ENCODE measurements around the gene PGBD5.

The PGBD5 gene

GRCh38 chr1:230429067-230429735, 3.1 kb upstream of the PGBD5 start:
- Histone ChIP-seq H3K27ac (no peak overlapping the region), H3K36me3 (replicated peaks) (no peaks in the 10 kb centered on the region), H3K4me3 (ENCODE audit: low read depth, low read length) (no peak overlapping the region), H3K27me3 (replicated peaks) (peaks cover 19% of the 10 kb centered on the region)
- no peak for TF ChIP-seq CTCF (IDR thresholded peaks at IDR 0.05; ENCODE audit: low read depth, low read length, missing control alignments)
- in situ Hi-C loops (cut with HindIII; ENCODE audit: low pct_ligation_motif_present, low sequenced_read_pairs): no loop called here
- DNase-seq: no peak

- Histone ChIP-seq H3K36me3 (replicated peaks) (no peaks in the 10 kb centered on the region), H3K27ac (no peak overlapping the region), H3K4me3 (ENCODE audit: low read depth, low read length) (no peak overlapping the region), H3K27me3 (replicated peaks) (peaks cover 31% of the 10 kb centered on the region)
- TF ChIP-seq CTCF (IDR thresholded peaks at IDR 0.05; ENCODE audit: low read depth, low read length, missing control alignments): no peak
- in situ Hi-C loops (cut with HindIII; ENCODE audit: low pct_ligation_motif_present, low sequenced_read_pairs): no loop called here
- no peak for DNase-seq
Measured at GRCh38 chr1:230427981-230428380, 1.8 kb upstream of the PGBD5 start.

- no peak for TF ChIP-seq CTCF (IDR thresholded peaks at IDR 0.05; ENCODE audit: low read depth, low read length, missing control alignments)
- H3K36me3 ChIP-seq (replicated peaks): no peaks in the 10 kb centered on the region
- no peak overlapping the region for H3K27ac ChIP-seq
- in situ Hi-C loops (cut with HindIII; ENCODE audit: low pct_ligation_motif_present, low sequenced_read_pairs): no loop called here
- peaks cover 37% of the 10 kb centered on the region for H3K27me3 ChIP-seq (replicated peaks)
- no peak for DNase-seq
- H3K4me3 ChIP-seq (ENCODE audit: low read depth, low read length): no peak overlapping the region
Measured at GRCh38 chr1:230427094-230427876, 1.2 kb upstream of the PGBD5 start.

- Histone ChIP-seq H3K27ac (no peak overlapping the region), H3K36me3 (replicated peaks) (no peaks in the 10 kb centered on the region), H3K4me3 (ENCODE audit: low read depth, low read length) (peak overlapping the region; percentile 38), H3K27me3 (replicated peaks) (peaks cover 42% of the 10 kb centered on the region)
- TF ChIP-seq CTCF (IDR thresholded peaks at IDR 0.05; ENCODE audit: low read depth, low read length, missing control alignments): no peak
- in situ Hi-C loops (cut with HindIII; ENCODE audit: low pct_ligation_motif_present, low sequenced_read_pairs): no loop called here
- DNase-seq: no peak
Measured at GRCh38 chr1:230425252-230426091, 660 bp downstream of the PGBD5 start.

- Histone ChIP-seq H3K4me3 (ENCODE audit: low read depth, low read length) (peak overlapping the region; percentile 38), H3K27me3 (replicated peaks) (peaks cover 42% of the 10 kb centered on the region), H3K36me3 (replicated peaks) (no peaks in the 10 kb centered on the region), H3K27ac (no peak overlapping the region)
- in situ Hi-C loops (cut with HindIII; ENCODE audit: low pct_ligation_motif_present, low sequenced_read_pairs): no loop called here
- TF ChIP-seq CTCF (IDR thresholded peaks at IDR 0.05; ENCODE audit: low read depth, low read length, missing control alignments): peak; percentile 7
- no peak for DNase-seq
Measured at GRCh38 chr1:230424391-230425251, 1.5 kb downstream of the PGBD5 start.

Data from brain microvascular endothelial cell (primary cell).